Fibroblast of the conjunctiva (primary cell): ENCODE measurements around the gene PHC2.

Source experiments
- DNase-seq: peaks from one replicate; pipeline ENCODE4 v3.0.0-alpha.2; 2010; ENCODE audit warnings: low read depth

Gene PHC2

DNA sequence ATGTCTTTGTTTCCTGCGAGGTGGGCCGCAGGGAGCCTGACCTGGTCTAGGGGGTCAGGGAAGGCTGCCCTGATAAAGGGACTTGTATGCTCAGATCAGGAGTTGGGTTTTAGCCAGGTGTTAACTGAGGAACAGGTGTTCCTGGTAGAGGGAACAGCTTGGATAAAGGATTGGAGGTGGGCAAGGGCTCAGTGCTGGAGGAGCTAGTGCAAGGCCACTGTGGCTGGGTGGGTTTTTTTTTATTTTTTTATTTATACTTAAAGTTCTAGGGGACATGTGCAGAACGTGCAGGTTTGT is 141.1 kb downstream of the PHC2 start:
- no peak for DNase-seq

DNA sequence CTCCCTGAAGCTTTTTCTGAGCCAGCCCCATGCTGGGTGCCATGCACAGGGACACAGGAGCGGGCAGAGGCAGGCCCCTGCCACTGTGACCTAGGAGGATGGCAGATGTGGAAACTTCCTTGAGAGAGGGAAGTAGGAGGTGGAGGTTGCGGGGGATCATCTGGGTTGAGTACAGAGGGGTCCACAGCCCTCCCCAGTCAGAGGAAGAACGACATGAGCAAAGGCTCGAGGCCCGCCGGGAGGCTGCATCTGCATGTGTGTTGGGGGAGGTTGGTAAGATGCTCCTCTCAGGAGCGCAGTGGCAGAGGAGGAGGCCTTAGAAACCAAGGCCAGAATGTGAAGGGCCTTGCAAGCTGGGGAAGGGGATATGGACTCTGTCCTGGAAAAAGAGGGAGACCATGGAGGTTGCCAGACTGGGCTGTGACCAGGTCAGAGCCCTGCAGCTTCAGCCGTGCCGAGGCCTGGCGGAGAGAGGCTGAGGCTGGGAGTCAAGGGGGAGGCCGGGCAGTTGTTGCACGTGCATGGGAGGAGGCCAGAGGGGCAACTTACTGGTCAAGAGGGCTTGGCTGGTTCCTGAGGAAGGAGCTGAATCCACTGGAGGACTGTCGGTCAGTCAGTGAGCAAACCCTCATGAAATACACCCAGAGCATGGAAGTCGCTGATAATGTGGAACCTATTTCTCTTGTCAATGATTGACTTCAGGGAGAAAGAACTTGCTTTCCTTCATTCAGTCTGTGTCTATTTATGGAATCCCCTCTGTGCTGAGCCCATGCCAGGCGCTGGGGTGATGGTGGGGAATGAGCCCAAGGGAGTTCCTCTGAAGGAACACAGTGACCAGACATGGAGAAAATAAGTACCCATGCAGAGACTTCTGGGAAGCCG is 141.7 kb downstream of the PHC2 start:
- DNase-seq: no peak

DNA sequence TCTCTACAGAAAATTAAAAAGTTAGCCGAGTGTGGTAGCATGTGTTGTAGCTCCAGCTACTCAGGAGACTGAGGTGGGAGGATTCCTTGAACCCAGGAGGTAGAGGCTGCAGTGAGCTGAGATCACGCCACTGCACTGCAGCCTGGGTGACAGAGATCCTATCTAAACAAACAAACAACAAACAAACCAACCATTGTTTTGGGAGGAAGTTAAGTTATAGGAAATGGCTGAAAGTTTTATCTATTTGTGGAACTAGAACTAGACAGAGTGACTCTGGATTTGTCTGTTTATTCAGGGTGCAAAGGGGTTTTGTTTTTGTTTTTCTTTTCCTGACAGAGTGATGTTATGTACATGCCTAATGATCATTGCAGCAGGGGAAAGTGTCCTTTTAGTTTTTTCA is 143.6 kb downstream of the PHC2 start:
- no peak for DNase-seq

DNA sequence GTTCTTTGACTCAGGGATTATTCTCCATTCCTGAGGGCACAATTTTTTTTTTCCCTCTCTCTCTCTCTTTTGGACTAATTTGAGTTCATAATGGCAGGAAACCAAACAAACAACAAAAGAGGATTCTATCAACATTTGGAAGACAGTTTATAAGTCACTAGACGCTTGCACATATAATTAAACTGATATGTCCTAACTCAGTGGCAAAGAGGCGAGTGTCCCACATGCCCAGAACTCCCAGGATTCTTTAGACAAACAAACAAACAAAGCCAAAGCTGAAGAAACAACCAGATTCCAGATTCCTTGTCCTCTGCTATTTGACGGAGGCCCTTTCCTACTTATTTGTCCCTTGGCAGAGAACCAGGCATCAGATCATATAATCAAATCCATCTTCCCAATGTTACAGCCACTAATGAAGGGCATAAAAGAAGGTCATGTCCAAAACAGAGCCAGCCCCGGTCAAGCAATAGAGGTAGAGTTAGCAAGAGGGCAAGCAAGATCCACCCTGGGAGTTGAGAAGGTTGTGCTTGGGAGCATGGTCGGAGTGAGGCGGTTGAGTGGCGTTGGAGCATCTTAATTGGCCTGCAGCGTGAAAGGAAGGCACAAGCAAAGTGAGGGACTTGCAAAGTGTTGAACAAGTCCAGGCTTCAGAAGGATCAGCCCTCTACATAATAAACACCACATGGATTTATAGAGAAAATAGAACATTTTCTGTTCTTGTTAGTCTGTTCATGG is 144.3 kb downstream of the PHC2 start:
- no peak for DNase-seq

DNA sequence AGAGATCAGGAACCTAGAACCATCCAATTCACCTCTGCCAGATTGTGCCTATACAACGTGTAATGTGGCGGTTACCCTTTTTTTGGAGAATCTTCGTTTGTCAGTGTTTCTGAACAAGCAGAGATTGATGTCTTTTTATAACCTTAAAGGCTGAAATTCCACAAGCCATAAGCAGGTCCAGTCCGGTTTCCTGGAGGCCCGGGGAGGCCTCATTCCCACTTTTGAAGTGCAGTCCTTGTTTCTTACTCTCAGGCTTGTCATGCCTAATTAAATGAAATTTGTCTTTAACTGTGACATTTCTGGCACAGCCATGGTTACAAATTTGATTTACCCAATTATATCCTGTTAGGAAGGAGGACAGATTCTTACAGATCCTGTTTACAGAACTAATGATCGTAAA is 146.8 kb downstream of the PHC2 start:
- DNase-seq: no peak

DNA sequence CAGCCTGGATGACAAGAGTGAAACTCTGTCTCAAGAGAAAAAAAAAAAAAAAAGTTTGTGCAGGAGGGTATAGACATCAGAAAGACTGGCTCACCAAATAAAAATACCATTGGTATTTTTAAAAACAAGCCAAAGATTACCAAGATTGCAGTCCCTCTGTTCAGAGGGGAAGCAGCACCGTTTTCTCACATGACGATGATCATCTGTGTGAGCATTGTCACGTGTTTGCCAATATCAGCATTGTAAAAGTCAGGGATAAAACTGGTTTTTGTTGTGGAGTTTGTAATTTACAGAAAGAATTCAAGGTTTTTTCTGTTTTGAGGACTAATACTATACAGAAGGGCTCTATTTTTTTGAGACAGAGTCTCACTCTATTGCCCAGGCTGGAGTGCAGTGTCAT is 148.1 kb downstream of the PHC2 start:
- DNase-seq: no peak

DNA sequence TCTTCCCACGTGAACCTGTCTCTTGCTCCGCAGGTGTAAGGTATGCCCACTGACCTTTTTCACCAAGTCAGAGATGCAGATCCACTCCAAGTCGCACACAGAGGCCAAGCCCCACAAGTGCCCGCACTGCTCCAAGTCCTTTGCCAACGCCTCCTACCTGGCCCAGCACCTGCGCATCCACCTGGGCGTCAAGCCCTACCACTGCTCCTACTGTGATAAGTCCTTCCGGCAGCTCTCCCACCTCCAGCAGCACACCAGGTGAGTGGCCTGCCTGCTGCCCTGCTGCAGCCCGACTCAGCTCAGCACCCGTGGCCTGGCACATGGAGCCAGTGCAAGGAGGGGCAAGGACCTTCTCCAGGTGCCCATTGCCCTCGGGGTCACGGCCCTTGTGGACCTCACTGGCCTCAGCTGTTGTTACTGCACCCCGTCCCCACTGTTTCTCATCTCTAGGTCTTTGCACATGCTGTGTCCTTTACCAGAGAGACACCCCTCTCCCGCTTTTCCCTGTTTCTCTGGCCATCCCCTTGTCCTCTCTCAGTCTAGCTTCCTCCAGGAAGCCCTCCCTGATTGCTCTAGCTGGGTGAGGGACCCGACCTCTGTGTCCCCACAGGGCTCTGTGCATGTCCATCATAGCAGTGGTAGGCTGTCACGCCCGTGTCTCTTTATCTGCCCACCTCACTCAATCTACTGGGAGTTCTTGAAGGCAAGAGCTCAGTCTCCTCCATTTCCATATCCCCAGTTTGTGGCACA is 149.2 kb downstream of the PHC2 start:
- no peak for DNase-seq

DNA sequence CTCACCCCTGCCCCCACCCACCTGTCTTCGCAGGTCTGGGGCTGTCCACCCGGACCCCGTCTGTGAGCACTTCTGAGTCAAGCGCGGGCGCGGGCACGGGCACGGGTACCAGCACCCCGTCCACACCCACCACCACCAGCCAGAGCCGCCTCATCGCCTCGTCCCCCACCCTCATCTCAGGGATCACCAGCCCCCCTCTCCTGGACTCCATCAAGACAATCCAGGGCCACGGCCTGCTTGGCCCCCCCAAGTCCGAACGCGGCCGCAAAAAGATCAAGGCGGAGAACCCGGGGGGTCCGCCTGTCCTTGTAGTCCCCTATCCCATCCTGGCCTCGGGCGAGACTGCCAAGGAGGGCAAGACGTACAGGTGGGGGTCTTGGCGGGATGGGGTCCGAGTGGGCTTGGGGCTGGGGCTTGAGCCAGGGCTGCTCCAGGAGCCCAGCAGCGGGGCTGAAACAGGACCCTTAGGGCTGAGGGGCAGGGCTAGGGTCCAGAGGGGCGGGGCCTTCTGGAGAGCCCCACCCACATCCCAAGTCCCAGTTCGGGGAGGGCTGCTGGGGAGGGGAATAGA is 150.7 kb downstream of the PHC2 start:
- no peak for DNase-seq

DNA sequence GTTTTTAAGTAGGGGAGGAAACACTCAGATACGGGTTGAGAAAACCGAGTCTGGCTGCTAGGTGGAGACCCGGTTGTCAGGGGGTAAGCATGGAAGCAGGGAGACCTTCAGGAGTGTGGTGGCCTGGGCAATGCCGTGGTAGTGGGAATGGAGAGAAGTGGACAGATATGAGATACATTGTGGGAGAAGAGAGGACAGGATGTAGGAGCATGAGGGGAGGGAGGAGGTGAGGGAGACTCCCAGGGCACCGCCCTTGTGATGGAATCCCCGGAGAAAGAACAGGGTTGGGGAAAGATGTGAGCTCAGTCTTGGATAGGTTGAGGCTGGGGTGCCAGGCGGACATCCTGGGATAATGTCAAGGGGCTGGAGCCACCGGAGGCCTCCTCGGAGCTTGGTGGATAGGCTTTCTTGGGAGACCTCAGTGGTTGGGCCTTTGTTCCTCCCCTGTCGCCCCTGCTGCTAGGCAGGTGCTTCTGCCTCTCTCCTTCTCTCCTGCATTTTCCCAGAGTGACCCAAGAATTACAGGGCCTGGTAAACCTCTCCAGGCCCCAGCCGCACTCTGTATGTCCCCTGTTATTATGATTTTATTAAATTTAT is 153.3 kb downstream of the PHC2 start:
- DNase-seq: no peak

DNA sequence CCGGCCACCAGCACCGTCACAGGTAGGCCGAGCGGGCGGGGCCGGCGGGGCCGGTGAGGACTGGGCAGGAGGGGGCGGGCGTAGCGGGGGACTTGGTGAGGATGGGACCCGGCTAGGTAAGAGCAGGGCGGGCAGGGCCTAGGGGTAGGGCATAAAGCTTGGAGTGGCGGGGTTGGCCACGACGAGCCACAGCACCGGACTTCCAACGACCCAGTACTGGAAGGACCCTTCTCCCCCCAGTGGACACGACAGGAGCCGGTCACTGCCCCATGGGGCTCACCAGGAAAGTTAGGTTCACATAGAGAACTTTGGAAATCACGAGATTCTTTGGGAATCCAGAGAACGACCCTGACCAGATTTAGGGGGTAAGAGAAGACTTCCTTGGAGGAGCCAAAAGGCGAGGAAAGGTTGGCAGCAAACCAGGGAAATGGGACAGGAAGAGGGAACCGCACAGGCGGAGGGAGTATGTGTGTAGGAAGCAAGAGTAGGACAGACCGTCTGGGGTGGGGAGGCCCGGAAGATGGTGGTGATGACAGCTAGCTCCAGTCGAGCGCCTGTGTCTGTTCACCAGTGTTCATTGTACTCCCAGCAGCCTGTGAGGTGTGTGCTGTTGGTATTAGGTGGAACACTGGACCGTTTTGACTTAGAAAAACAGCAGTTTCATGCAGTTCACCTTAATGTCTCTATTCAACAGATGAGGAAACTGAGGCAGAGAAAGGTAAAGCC is 154.2 kb downstream of the PHC2 start:
- no peak for DNase-seq

DNA sequence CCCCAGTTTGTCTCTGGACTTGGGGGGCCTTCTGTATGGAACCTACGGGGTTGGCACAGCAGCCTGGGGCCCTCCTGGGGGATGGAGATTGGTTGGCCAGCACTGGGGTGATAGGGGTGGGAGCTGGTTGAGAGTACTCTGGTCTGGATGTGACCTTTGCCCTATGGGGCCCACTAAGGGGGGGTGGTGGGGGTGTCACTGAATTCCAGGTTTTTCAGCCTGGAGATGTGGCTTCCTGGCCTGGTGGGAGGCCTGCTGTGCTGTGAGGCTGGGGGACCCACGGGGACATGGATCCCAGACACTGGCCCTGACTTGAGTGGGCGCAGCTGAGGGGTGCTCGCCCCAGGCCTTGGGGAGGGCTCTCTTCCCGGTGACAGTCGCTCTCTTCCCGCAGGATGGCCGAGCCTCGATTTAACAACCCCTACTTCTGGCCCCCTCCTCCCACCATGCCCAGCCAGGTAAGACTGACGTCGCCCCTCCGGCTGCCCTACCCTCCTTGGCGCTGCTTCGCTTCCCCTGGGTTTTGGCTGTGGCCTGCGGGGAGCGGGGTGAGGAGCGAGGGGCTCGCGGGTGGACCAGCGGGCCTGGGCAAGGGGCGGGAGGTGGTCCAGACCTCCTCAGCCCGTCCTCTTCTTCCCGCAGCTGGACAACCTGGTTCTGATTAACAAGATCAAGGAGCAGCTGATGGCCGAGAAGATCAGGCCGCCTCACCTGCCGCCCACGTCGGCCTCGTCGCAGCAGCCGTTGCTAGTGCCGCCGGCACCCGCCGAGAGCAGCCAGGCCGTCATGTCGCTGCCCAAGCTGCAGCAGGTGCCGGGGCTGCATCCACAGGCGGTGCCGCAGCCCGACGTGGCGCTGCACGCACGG is 155.0 kb downstream of the PHC2 start:
- no peak for DNase-seq

DNA sequence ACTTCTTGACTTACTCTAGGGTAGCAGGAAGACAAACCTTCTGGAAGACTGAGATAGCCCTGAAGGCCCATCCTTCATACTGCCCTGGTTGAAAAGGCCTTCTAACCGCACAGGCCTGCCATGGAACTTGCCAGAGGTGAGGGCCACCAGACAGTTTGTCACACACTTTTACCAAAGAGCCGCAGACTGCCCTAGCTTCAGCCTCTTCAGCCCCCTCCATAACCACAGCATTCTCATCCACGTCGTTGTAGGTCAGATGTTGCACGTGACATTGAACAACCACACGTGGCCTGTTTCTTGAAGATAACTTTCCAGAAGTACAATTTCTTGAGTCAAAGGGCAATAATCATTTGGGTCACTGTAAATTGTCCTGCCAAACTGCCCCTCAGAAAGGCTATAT is 155.7 kb downstream of the PHC2 start:
- no peak for DNase-seq

DNA sequence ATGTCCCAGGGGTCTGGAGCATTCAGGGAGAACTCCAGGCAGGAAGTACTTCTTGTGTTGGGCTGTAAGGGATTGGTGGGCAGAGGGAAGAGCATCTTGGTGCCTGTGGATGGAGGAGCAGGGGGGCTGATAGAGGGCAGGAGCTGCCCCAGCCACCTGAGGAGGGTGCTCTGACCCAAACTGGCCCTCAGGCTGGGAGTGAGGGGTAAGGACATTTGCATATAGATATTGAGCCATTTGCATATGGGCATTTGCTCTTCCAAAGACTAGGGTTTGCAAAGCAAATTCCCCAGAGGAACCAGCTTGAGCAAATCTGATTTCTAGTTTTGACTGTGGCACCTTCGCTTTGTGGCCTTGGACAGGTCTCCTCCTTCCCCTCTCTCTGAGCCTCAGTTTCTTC is 156.4 kb downstream of the PHC2 start:
- DNase-seq: no peak

DNA sequence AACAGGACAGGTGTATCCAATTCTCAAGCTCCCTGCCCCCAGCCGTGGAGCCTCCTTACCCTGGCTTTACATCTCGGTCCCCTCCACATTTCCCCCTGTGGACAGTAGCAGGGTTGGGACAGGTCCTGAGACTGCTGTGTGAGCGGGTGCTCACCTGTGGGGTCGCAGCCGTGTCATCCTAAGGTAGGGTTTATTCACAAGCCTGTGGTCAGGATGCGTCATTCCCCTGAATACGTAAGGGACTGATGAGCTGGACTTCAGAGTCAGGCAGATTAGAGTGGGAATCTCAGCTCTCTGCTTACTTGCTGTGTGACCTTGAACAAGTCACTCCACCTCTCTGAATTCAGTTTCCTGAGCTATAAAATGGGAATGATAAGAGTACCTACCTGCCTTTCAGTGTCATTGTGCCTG is 156.9 kb downstream of the PHC2 start:
- no peak for DNase-seq
